K562 (cell line): ENCODE data around the gene YKT6. TPM values are rescaled to one million over a fixed set of nuclear protein-coding genes. Genes with fewer than 3 reads are reported as not detected.

Source experiments
- ATAC-seq: fragments of 200-7000 bp; cut with Tn5 transposase; 3 replicates; pipeline ENCODE4 v1.9.1; 2020; ENCODE audit warnings: moderate library complexity
- BruUV-seq: library from RNA; stranded (reverse); fragments of 400-500 nt; replicated peaks from 2 replicates; lab custom pipeline; 2021; lab: Mats Ljungman, UMichigan
- CTCF ChIA-PET: fragments of 300-600 bp; formaldehyde crosslinking; extraction: SDS; loops from one replicate; lab custom pipeline; 2021; ENCODE audit warnings: low intra/inter-chr PET ratio; lab: Yijun Ruan, JAX
- POLR2A ChIA-PET: fragments of 300-600, 350-650 bp; sonication (Branson Sonifier 250); formaldehyde crosslinking; extraction: SDS; loops from one replicate; lab custom pipeline; 2021; ENCODE audit warnings: antibody characterized with exemption, inconsistent platforms; lab: Yijun Ruan, JAX
- DNase-seq, 4 experiments: peaks; one replicate each; pipeline versions ENCODE4 v3.0.0 to v3.0.0-alpha.2; 2011 to 2018; ENCODE audit warnings: low spot score in 3 of 4, mixed read lengths in 3 of 4; ENCODE audit errors: extremely low read depth in 1 of 4
- FAIRE-seq: peaks from 2 replicates; lab custom pipeline; 2011; peaks lifted over from hg19 to GRCh38; lab: Jason Lieb, UNC
- H2AFZ ChIP-seq: 2 replicates; pipeline ENCODE4 v1.6.0; 2011; ENCODE audit warnings: low read depth, low read length, control low read depth, inconsistent platforms
- H3K27ac ChIP-seq: fragments of 200-600 bp; 3 replicates; pipeline ENCODE4 v1.8.0; 2011; ENCODE audit warnings: low read depth, mild to moderate bottlenecking, control low read depth, inconsistent platforms, low read length, moderate library complexity, mixed read lengths; ENCODE audit errors: extremely low read depth
- H3K27me3 ChIP-seq, 2 experiments: fragments of 300-600 bp in 1 of 2; 2 replicates in 1 of 2; 3 replicates in 1 of 2; pipeline versions ENCODE4 v1.6.0 to v1.8.0; 2011; ENCODE audit warnings: inconsistent platforms in 2 of 2, low read length in 2 of 2, mild to moderate bottlenecking in 1 of 2, mixed read lengths in 1 of 2, moderate library complexity in 1 of 2; ENCODE audit not compliant: control insufficient read depth in 2 of 2, insufficient read depth in 2 of 2
- H3K36me3 ChIP-seq: fragments of 300-600 bp; 3 replicates; pipeline ENCODE4 v1.8.0; 2011; ENCODE audit warnings: mild to moderate bottlenecking, low read length, inconsistent platforms; ENCODE audit not compliant: control insufficient read depth, insufficient read depth
- H3K4me1 ChIP-seq, 2 experiments: fragments of 200-600 bp in 1 of 2; replicated peaks in 1 of 2; 2 replicates in 1 of 2; 3 replicates in 1 of 2; pipeline versions ENCODE4 v1.5.1 to v1.8.0; 2011; ENCODE audit warnings: inconsistent platforms in 2 of 2, low read length in 2 of 2, mild to moderate bottlenecking in 1 of 2, mixed read lengths in 1 of 2, moderate library complexity in 1 of 2; ENCODE audit not compliant: control insufficient read depth in 2 of 2, insufficient read depth in 2 of 2
- H3K4me2 ChIP-seq: 2 replicates; pipeline ENCODE4 v1.6.1; 2011; ENCODE audit warnings: low read length, control low read depth, inconsistent platforms, mixed read lengths; ENCODE audit not compliant: insufficient read depth
- H3K4me3 ChIP-seq: fragments of 200-600 bp; sonication (generic), shearing (Covaris generic); 2 replicates; pipeline ENCODE4 v1.5.1; 2016; ENCODE audit warnings: control low read depth, inconsistent platforms
- H3K79me2 ChIP-seq: fragments of 200-600 bp; 3 replicates; pipeline ENCODE4 v1.8.0; 2011; ENCODE audit warnings: low read length, inconsistent platforms; ENCODE audit not compliant: control insufficient read depth, insufficient read depth
- H3K9ac ChIP-seq, 2 experiments: 2 replicates each; pipeline versions ENCODE4 v1.6.0 to v1.6.1; 2011; ENCODE audit warnings: low read depth in 2 of 2, low read length in 2 of 2, control low read depth in 1 of 2, inconsistent platforms in 1 of 2, mild to moderate bottlenecking in 1 of 2, mixed read lengths in 1 of 2; ENCODE audit not compliant: insufficient read depth in 1 of 2
- H3K9me1 ChIP-seq: one replicate; pipeline ENCODE4 v1.6.0; 2011; ENCODE audit warnings: inconsistent platforms, mild to moderate bottlenecking, low read length, moderate library complexity; ENCODE audit not compliant: control insufficient read depth, insufficient read depth
- H3K9me3 ChIP-seq: replicated peaks from 2 replicates; pipeline ENCODE4 v1.5.1; 2011; ENCODE audit warnings: low read depth, low read length, inconsistent platforms; ENCODE audit not compliant: control insufficient read depth, insufficient read depth
- H4K20me1 ChIP-seq: replicated peaks from 2 replicates; pipeline ENCODE4 v1.6.1; 2011; ENCODE audit warnings: low read length, inconsistent platforms, mixed read lengths; ENCODE audit not compliant: control insufficient read depth, insufficient read depth
- JUND ChIP-seq, 2 experiments: IDR thresholded peaks; 2 replicates in 1 of 2; 3 replicates in 1 of 2; pipeline ENCODE4 v1.6.1; 2011; ENCODE audit warnings: borderline replicate concordance in 2 of 2, low read depth in 2 of 2, low read length in 2 of 2, improper control_type of control experiment in 1 of 2, missing biosample characterization in 1 of 2, missing genetic modification characterization in 1 of 2, missing genetic modification reagents in 1 of 2
- LEF1 ChIP-seq: fragments of 450-650 bp; IDR thresholded peaks from 2 replicates; pipeline ENCODE4 v1.6.1; 2016; ENCODE audit warnings: mild to moderate bottlenecking
- SRSF9 ChIP-seq: fragments of 200-400 bp; formaldehyde crosslinking; IDR thresholded peaks from 2 replicates; pipeline ENCODE4 v1.6.1; 2017; ENCODE audit warnings: low read depth, low read length, borderline replicate concordance
- UBTF ChIP-seq, 2 experiments: IDR thresholded peaks; 2 replicates each; pipeline ENCODE4 v1.6.1; 2012; ENCODE audit warnings: improper control_type of control experiment in 2 of 2, low read depth in 2 of 2, low read length in 2 of 2, borderline replicate concordance in 1 of 2
- ZNF121 ChIP-seq: sonication (generic); formaldehyde crosslinking; conservative IDR thresholded peaks from 2 replicates; pipeline ENCODE4 v1.8.0; 2022; ENCODE audit warnings: missing genetic modification reagents
- WGBS: fragments of 100-300 bp; shearing (Covaris generic); methylation state at CpG from one replicate; pipeline ENCODE4 v1.1.6; 2016; ENCODE audit warnings: low coverage, mixed read lengths; ENCODE audit not compliant: insufficient coverage; ENCODE audit errors: missing lambda C conversion rate; 5-methylcytosine and 5-hydroxymethylcytosine counted together
- in situ Hi-C: fragments of 300-500 bp; cut with MboI; formaldehyde crosslinking; loops from 4 replicates; pipeline ENCODE4 v1.15.0; 2018; ENCODE audit warnings: inconsistent platforms, mixed read lengths
- intact Hi-C: fragments of 100-400 bp; cut with micrococcal nuclease; formaldehyde crosslinking; loops from 2 replicates; pipeline ENCODE4 v1.14.2; 2022
- polyA plus RNA-seq, 8 experiments: library from polyadenylated mRNA; depleted of rRNA in 4 of 8; stranded (reverse) in 5 of 8; unstranded in 3 of 8; fragments of >200 nt; fragmentation: Nextera tagmentation in 2 of 8; fragmentation: Illumina TruSeq in 1 of 8; extraction: Ambion mirVana in 2 of 8; extraction: Trizol in 1 of 8; gene quantifications; 2 replicates each; pipeline versions ENCODE4 v1.2.1 to v1.2.3, GENCODE V29; 2011 to 2014; ENCODE audit warnings: inconsistent platforms in 1 of 8, missing spikeins in 1 of 8
- total RNA-seq, 7 experiments: library from RNA; depleted of rRNA in 6 of 7; stranded (reverse); fragments of >200 nt in 6 of 7; fragmentation: Illumina TruSeq in 2 of 7; extraction: Trizol in 2 of 7; gene quantifications; 2 replicates each; pipeline versions ENCODE4 v1.2.1 to v1.2.3, GENCODE V29; 2011 to 2021; ENCODE audit warnings: low replicate concordance in 1 of 7
- TF ChIP-seq, protein P1 (sequence below): fragments of 450-650 bp; IDR thresholded peaks from 2 replicates; pipeline ENCODE4 v1.6.1; 2017; ENCODE audit warnings: mild to moderate bottlenecking, moderate library complexity
- TF ChIP-seq, protein P2 (sequence below): fragments of 450-650 bp; conservative IDR thresholded peaks from 2 replicates; pipeline ENCODE4 v1.6.1; 2016; ENCODE audit warnings: missing genetic modification characterization, low read depth, mild to moderate bottlenecking, control low read depth, missing compliant biosample characterization
- TF ChIP-seq, protein P3 (sequence below), 3 experiments: fragments of 200-800 bp in 1 of 3; fragments of 250-450 bp in 1 of 3; fragments of 450-650 bp in 1 of 3; sonication (Bioruptor Pico) in 1 of 3; sonication (Bioruptor generic) in 1 of 3; formaldehyde crosslinking in 1 of 3; IDR thresholded peaks; 2 replicates each; pipeline versions ENCODE4 v1.6.1 to v1.8.0; 2016 to 2022; ENCODE audit warnings: mild to moderate bottlenecking in 2 of 3, missing genetic modification characterization in 2 of 3, missing compliant biosample characterization in 1 of 3, moderate library complexity in 1 of 3

The YKT6 gene
- total and polyA plus RNA-seq, 9 of the 15 experiments (the other 6 are each of a cell fraction or from before 2014, with no cell fraction given): 1.6 to 90.6 (median 75.1) TPM

DNA sequence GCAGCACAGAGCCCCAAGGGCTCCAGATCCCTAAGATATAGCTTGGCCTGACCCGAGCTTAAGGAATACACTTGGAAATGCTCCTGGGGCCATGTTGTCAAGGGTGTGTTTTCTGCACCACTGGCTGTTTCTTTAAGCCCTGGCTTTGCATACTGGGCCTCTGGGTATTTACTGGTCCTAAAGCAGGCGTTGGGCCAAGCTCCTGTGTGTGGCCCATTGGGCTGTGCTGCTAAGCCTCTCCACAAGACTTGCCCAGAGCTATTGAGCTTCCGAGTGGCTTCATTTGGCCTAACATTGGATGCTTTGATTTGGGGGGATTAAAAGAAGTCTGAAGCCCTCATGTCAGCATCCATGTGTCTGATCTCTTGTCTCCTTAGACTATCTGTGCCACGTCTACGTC lies 5.2 kb downstream of the YKT6 start:
- H3K79me2 ChIP-seq: peaks cover 31% of the 10 kb centered on the region

More for the DNA sequence above, 5.2 kb downstream of the YKT6 start:
- no peak overlapping the region for H3K4me2 ChIP-seq
- H3K27ac ChIP-seq: no peak overlapping the region
- TF ChIP-seq, protein P1, sequence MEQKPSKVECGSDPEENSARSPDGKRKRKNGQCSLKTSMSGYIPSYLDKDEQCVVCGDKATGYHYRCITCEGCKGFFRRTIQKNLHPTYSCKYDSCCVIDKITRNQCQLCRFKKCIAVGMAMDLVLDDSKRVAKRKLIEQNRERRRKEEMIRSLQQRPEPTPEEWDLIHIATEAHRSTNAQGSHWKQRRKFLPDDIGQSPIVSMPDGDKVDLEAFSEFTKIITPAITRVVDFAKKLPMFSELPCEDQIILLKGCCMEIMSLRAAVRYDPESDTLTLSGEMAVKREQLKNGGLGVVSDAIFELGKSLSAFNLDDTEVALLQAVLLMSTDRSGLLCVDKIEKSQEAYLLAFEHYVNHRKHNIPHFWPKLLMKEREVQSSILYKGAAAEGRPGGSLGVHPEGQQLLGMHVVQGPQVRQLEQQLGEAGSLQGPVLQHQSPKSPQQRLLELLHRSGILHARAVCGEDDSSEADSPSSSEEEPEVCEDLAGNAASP: no peak
- TF ChIP-seq UBTF (IDR thresholded peaks at IDR 0.05; ENCODE audit: borderline replicate concordance in 1 of 2, low read depth in 2 of 2, low read length in 2 of 2): no peak
- TF ChIP-seq, protein P2, sequence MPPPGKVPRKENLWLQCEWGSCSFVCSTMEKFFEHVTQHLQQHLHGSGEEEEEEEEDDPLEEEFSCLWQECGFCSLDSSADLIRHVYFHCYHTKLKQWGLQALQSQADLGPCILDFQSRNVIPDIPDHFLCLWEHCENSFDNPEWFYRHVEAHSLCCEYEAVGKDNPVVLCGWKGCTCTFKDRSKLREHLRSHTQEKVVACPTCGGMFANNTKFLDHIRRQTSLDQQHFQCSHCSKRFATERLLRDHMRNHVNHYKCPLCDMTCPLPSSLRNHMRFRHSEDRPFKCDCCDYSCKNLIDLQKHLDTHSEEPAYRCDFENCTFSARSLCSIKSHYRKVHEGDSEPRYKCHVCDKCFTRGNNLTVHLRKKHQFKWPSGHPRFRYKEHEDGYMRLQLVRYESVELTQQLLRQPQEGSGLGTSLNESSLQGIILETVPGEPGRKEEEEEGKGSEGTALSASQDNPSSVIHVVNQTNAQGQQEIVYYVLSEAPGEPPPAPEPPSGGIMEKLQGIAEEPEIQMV (tag): no peak
- no peak for TF ChIP-seq JUND (IDR thresholded peaks at IDR 0.05; ENCODE audit: borderline replicate concordance, low read depth, low read length)
- no peak for TF ChIP-seq JUND (tag; IDR thresholded peaks at IDR 0.05; ENCODE audit: borderline replicate concordance, low read depth, low read length)
- TF ChIP-seq SRSF9: no peak
- no peak for TF ChIP-seq LEF1
- TF ChIP-seq, protein P3, sequence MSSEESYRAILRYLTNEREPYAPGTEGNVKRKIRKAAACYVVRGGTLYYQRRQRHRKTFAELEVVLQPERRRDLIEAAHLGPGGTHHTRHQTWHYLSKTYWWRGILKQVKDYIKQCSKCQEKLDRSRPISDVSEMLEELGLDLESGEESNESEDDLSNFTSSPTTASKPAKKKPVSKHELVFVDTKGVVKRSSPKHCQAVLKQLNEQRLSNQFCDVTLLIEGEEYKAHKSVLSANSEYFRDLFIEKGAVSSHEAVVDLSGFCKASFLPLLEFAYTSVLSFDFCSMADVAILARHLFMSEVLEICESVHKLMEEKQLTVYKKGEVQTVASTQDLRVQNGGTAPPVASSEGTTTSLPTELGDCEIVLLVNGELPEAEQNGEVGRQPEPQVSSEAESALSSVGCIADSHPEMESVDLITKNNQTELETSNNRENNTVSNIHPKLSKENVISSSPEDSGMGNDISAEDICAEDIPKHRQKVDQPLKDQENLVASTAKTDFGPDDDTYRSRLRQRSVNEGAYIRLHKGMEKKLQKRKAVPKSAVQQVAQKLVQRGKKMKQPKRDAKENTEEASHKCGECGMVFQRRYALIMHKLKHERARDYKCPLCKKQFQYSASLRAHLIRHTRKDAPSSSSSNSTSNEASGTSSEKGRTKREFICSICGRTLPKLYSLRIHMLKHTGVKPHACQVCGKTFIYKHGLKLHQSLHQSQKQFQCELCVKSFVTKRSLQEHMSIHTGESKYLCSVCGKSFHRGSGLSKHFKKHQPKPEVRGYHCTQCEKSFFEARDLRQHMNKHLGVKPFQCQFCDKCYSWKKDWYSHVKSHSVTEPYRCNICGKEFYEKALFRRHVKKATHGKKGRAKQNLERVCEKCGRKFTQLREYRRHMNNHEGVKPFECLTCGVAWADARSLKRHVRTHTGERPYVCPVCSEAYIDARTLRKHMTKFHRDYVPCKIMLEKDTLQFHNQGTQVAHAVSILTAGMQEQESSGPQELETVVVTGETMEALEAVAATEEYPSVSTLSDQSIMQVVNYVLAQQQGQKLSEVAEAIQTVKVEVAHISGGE (CRISPR knock-in tag; IDR thresholded peaks at IDR 0.05): no peak
- TF ChIP-seq ZNF121: no peak
- POLR2A ChIA-PET: interaction anchor here (0.6 to 1.1 kb wide), 2 partner anchors 9 to 12 kb away, joined by 4 read pairs; no protein-coding TSS in a partner anchor
- no peak overlapping the region for H2AFZ ChIP-seq
- FAIRE-seq (no peak), DNase-seq (no peak), ATAC-seq (no peak)
- in situ Hi-C loops: no loop called here
- CTCF ChIA-PET: no interaction called here
- H3K4me1 ChIP-seq: peaks cover 0 to 7% of the 10 kb centered on the region in 2 experiments; a peak in 3 of 5 replicates
- WGBS: 93% methylated on average over 5 of the region's 5 CpGs
- no TSS peak for BruUV-seq
- intact Hi-C loops: no loop called here
- H4K20me1 ChIP-seq: peaks cover 11% of the 10 kb centered on the region; the same call in 1 of the 2 replicates
- H3K36me3 ChIP-seq: peaks cover 79% of the 10 kb centered on the region
- H3K9me3 ChIP-seq: no peaks in the 10 kb centered on the region
- H3K9ac ChIP-seq: no peak overlapping the region
- no peaks in the 10 kb centered on the region for H3K9me1 ChIP-seq
- H3K27me3 ChIP-seq: no peaks in the 10 kb centered on the region
- no peak overlapping the region for H3K4me3 ChIP-seq
